ENCODE measurements around the gene KCNMA1.

KCNMA1 gene

GRCh38 chr10:76939933-76940468, 697.6 kb downstream of the KCNMA1 start:
- DNase-seq (ENCODE audit: low read depth): no peak

GRCh38 chr10:76937181-76937600, 700.4 kb downstream of the KCNMA1 start:
- DNase-seq (ENCODE audit: low read depth): no peak

- DNase-seq (ENCODE audit: low read depth): no peak
These were observed 701.5 kb downstream of the KCNMA1 start for GRCh38 chr10:76935941-76936613.

GRCh38 chr10:76928565-76928964, 709.0 kb downstream of the KCNMA1 start:
- no peak for DNase-seq (ENCODE audit: low read depth)

- DNase-seq (ENCODE audit: low read depth): no peak
These were observed 711.8 kb downstream of the KCNMA1 start for GRCh38 chr10:76925636-76926405.

GRCh38 chr10:76922666-76923065, 714.9 kb downstream of the KCNMA1 start:
- DNase-seq (ENCODE audit: low read depth): no peak

GRCh38 chr10:76921383-76922010, 716.1 kb downstream of the KCNMA1 start:
- DNase-seq (ENCODE audit: low read depth): no peak

GRCh38 chr10:76920581-76920980, 717.0 kb downstream of the KCNMA1 start:
- no peak for DNase-seq (ENCODE audit: low read depth)

- no peak for DNase-seq (ENCODE audit: low read depth)
These were observed 719.5 kb downstream of the KCNMA1 start for GRCh38 chr10:76918106-76918505.

- no peak for DNase-seq (ENCODE audit: low read depth)
These were observed 720.5 kb downstream of the KCNMA1 start for GRCh38 chr10:76917071-76917470.

GRCh38 chr10:76916536-76916935, 721.1 kb downstream of the KCNMA1 start:
- DNase-seq (ENCODE audit: low read depth): peak; percentile 21

GRCh38 chr10:76915316-76915715, 722.3 kb downstream of the KCNMA1 start:
- DNase-seq (ENCODE audit: low read depth): no peak

- no peak for DNase-seq (ENCODE audit: low read depth)
These were observed 726.4 kb downstream of the KCNMA1 start for GRCh38 chr10:76911184-76911583.

- DNase-seq (ENCODE audit: low read depth): no peak
These were observed 727.2 kb downstream of the KCNMA1 start for GRCh38 chr10:76910184-76910962.

- DNase-seq (ENCODE audit: low read depth): no peak
These were observed 731.4 kb downstream of the KCNMA1 start for GRCh38 chr10:76906256-76906655.

GRCh38 chr10:76905251-76905650, 732.4 kb downstream of the KCNMA1 start:
- DNase-seq (ENCODE audit: low read depth): no peak

GRCh38 chr10:76903387-76903945, 734.1 kb downstream of the KCNMA1 start:
- no peak for DNase-seq (ENCODE audit: low read depth)

GRCh38 chr10:76902949-76903348, 734.7 kb downstream of the KCNMA1 start:
- DNase-seq (ENCODE audit: low read depth): peak; percentile 14

GRCh38 chr10:76901701-76902100, 735.9 kb downstream of the KCNMA1 start:
- DNase-seq (ENCODE audit: low read depth): no peak

- no peak for DNase-seq (ENCODE audit: low read depth)
These were observed 738.1 kb downstream of the KCNMA1 start for GRCh38 chr10:76899490-76899889.

- DNase-seq (ENCODE audit: low read depth): no peak
These were observed 744.7 kb downstream of the KCNMA1 start for GRCh38 chr10:76892766-76893479.
